GM18951 (cell line): ENCODE data around the gene FBXL7.

Experiments used
- POLR2A ChIP-seq: IDR thresholded peaks from 4 replicates; pipeline ENCODE4 v1.6.1; 2011; ENCODE audit warnings: mild to moderate bottlenecking; ENCODE audit not compliant: insufficient read length, insufficient read depth; ENCODE audit errors: extremely low read depth
- in situ Hi-C: fragments of 300-500 bp; cut with MboI; formaldehyde crosslinking; loops from one replicate; pipeline ENCODE4 v1.12.0; 2022; ENCODE audit warnings: low sequenced_read_pairs, mixed read lengths, inconsistent platforms; ENCODE audit not compliant: unreplicated experiment

Gene FBXL7

DNA sequence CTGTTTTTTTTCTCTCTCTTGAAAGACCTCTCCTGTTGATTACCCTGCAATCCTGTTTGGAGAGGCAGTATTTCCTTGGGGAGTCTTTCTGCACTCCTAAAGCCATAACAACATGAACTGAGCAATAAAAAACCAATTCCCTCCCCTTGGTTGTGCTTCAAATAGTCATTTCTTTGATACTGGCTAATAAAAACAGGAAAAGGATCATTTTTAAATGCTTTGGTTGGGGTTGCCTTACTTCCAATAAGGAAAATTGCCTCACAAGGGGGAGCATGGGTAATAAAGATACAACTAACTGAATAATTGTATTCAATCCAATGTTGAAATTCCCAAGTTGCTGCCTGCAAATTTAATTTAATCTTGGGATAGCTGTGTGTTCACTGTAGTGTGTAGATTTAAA, 13.9 kb downstream of the FBXL7 start:
- TF ChIP-seq POLR2A: no peak

DNA sequence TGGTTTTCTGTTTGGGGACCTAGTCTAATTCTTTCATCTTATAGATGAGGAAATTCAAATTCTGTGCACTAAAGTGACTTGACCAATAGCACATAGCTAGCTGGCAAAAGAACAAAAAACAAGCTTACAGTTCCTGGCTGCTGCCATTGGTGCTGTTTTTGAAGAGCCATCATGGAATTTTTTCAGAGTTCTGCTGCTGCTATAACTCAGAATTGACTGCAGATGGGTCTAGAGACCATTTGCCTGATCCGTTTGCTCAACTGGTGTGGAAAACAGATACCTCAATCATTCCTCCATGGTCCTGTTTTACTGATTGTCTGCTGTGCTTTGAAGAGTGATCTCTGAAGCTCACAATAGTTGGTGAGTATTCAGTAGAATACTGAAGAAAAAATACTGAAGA, 15.2 kb downstream of the FBXL7 start:
- in situ Hi-C loops: no loop called here
- TF ChIP-seq POLR2A: no peak

More for the DNA sequence above, 13.9 kb downstream of the FBXL7 start:
- in situ Hi-C loops: no loop called here

DNA sequence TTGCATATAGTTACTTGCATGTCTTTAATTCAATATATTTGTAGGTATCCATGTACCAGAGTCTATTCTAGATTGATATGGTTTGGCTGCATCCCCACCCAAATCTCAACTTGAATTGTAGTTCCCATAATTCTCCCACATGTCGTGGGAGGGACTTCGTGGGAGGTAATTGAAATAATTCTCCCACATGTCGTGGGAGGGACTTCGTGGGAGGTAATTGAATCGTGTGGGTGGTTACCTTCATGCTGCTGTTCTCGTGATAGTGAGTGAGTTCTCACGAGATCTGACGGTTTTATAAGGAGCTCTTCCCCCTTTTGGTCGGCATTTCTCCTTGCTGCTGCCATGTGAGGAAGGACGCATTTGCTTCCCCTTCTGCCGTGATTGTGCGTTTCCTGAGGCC, 16.5 kb downstream of the FBXL7 start:
- in situ Hi-C loops: no loop called here
- no peak for TF ChIP-seq POLR2A

DNA sequence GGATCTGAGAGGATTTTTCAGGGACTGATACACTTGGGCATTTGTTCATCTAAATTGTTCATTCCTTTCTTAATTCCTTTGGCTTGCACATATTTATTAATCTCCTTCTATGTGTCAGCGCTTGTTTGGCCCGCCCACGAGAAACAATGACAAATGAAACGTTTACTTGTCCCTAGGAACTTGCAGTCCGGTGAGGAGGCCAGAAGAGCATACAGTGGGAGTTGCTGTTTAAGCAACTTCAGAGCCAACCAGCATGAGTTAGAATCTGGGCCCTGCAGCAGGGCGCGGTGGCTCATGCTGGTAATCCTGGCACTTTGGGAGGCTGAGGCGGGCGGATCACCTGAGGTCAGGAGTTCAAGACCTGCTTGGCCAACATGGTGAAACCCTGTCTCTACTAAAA, 18.8 kb downstream of the FBXL7 start:
- TF ChIP-seq POLR2A: no peak
- in situ Hi-C loops: no loop called here

DNA sequence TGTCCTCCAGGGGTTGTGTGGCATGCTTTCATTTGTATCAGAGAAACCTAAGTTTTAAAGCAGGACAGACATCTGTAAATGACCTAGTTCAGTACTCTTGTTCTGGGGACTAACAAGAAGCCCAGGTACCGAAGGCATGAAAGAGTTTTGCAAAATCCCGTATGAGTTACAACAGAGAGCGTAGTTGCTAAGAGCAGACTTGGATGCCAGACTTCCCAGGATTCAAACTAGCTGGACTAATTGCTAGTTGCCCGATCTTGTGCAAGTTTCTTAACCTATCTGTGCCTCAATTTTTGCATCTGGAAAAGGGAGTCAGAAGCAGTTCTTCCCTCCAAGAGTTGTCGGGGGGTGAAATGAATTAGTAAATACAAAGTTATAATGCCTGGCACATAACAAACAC, 20.9 kb downstream of the FBXL7 start:
- in situ Hi-C loops: no loop called here
- no peak for TF ChIP-seq POLR2A

DNA sequence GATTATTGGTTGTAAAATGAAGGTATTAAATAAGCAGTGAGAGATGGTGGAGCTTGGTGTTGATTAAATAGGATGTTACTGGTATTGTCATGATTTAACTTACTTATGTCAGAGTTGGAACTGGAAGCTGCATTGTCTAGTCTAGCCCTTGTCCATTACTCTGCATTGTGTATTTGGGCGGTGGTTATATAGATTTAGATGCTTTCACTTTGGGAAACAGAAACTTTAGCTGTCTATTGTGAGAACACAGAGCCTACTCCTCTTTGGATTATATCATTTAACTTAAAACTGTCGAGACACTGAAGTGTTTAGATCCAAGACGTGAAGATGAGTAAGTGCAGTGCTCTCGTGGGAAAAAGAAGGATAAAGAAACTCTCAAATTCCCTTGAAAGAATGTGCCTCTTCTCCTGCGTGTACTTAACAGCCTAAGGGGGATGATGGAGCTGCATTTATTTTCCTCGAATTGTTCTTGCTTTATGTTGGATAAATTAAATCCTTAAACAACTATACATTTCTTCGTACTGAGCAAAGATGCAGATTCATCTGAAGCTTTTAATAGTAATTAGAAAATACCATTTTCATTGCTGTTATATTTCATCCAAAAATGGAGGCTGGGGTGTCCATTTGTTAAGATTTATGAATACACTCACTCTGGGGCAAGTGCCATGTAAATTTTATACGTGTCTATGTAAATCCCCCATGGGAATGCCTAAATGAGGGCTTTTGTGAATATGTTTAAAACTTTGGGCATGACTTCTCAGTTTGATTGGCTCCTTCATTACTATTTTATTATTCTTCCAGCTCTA, 21.6 kb downstream of the FBXL7 start:
- in situ Hi-C loops: no loop called here
- no peak for TF ChIP-seq POLR2A

DNA sequence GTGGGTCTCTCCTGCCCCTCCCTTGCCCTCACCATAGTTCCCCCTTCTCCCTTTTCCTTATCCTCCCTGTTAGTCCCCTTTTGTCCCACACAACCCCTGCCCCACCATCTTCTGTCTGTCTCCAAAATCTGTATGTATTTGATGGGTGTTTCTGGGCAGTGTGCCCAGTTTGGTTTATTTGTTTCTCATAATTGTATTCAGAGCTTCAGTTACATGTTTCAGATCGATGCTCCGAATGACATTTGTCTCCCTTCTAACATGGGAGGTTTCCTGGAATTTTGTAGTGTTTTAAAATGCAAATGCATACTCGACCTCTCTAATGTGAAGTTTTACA, 22.2 kb downstream of the FBXL7 start:
- in situ Hi-C loops: no loop called here

DNA sequence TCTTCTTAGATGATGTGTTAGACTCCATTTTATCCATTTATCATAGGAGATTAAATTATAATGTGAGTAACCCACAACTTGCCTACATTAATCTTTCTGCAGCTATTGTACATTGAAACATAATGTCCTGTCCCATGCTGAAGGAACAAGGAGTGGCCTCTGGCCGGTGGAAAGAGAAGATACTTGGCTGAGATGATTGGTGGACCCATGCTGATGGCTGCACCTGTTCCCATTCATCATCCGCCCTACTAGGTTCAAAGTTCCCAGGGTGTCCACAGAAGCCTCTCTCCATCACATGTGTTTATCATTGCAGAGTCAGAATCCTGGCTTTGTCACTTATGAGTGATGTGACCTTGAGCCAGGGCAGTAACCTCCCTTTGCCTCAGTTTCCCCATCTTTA, 24.7 kb downstream of the FBXL7 start:
- TF ChIP-seq POLR2A: no peak
- in situ Hi-C loops: no loop called here

More for the DNA sequence above, 22.2 kb downstream of the FBXL7 start:
- no peak for TF ChIP-seq POLR2A

DNA sequence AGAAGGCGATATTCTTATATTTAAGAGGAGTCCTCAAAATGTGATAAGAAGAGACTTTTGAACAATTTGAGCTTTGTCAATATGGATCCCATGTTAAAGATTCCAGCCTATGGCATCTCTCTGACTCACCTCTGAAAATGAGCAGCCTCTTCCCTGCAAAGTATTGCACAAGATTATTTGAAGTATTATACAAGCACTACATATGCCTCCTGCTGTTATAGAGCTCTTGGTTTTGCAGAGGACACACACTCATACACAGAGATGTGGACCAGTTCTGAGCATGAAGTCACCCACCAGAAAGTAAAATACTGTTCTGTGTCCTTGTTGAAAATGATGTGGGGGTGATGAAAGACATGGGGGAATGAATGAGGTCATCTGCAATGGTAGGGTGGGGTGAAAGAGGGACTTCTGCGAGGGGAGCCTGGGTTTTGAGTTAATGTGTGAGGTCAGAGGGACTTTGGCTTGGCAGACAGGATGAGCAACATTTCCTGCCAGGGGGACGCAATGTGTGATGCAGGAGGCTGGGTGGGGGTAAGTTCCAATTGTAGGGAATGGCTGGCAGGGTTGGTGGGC, 25.8 kb downstream of the FBXL7 start:
- in situ Hi-C loops: no loop called here
- no peak for TF ChIP-seq POLR2A

DNA sequence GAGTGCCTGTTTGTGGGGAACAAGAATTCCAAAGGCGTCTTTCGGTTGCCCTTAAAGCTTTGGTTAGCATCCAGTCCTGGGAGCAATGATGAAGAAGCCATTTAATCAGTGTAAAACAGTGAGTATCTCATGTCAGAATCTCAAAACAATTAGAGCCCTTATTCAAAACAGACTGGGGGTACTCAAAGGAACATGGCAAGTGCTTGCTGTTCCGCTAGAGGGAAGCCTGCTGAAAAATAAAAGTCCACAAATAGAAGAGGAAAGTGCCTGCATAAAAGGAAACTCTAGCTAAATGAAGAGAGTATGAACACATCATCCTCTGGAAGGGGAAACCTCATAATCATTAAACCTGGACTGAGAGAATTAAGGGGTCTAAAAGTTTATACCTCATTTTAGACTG, 26.4 kb downstream of the FBXL7 start:
- no peak for TF ChIP-seq POLR2A
- in situ Hi-C loops: no loop called here

DNA sequence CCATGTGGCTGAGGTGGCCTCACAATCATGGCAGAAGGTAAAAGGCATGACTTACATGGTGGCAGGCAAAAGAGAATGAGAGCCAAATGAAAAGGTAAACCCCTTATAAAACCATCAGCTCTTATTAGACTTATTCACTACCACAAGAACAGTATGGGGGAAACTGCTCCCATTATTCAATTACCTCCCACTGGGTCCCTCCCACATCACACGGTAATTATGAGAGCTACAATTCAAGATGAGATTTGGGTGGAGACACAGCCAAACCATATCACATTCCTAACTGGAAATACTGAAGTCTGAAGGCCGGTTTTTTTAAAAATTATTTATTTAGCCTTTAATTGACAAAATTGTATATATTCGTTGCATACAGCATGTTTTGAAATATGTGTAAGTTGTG, 28.5 kb downstream of the FBXL7 start:
- TF ChIP-seq POLR2A: no peak
- in situ Hi-C loops: no loop called here

DNA sequence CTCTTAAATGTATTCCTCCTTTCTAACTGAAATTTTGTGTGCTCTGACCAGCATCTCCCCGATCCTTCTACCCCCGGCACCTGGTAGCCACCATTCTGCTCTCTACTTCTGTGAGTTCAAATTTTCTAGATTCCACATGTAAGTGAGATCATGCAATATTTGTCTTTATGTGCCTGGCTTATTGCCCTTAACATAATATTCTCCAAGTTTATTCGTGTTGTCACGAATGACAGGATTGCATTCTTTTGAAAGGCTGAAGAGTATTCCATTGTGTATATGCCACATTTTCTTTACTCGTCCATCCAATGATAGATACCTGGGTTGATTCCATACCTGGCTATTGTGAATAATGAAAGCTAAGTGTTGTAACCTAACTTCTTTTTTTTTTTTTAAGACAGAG, 29.0 kb downstream of the FBXL7 start:
- in situ Hi-C loops: no loop called here
- TF ChIP-seq POLR2A: no peak

DNA sequence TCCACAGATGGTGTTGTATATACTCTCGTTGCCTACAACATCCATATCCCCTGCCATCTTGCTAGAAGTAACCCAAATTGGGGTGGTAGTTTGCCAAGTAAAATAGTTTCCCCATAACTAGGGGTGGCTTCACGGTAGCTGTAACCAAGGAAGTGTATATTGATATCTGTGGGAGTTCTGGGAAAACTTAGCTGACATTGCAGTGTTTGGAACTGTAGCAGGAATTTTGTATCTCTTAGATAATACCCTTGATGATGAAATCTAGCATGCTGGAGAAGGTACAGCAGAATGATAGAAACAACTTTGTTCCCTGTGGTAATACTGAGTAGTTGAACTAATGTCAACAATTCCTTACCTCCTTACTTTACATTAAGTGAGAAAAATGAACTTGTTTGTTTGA, 29.8 kb downstream of the FBXL7 start:
- no peak for TF ChIP-seq POLR2A
- in situ Hi-C loops: no loop called here

DNA sequence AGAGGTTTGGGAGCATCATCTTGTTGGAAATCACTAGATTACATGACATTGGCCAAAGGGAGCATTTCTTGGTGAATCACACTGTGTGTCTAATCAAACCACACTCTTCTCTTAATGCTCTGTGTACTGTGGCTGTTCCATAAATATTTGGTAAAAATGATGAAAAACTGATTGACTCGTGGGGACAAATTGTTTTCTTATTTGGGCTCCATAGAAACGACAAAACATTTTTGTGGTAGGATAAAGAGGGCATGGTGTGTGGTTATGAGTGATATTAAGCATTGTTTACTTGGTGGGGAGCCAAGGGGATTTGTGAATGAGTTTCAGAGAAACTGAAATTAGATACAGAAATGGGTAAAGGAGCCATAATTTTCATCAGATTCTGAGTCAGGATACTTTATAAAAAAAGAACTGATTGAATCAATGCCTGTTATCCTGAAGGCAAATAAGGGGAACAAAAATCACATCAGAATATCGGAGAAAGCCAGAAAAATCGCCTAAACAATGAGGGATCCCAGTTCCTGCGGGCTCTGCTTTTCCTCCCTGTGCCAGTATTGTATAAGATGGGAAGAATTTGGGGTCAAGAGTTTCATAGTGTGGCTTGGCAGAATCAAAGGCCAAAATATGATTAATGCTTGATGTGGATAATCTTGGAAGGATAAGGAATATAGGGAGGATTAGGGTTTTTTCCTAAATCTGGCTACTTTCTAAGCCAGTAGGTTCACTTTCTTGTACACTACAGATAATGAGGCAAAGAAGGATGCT, 33.3 kb downstream of the FBXL7 start:
- no peak for TF ChIP-seq POLR2A
- in situ Hi-C loops: no loop called here
